GM19099 (cell line): ENCODE data around the gene PAX7.

Source experiments
- POLR2A ChIP-seq: IDR thresholded peaks from 3 replicates; pipeline ENCODE4 v1.6.1; 2011; ENCODE audit warnings: low read depth; ENCODE audit not compliant: insufficient read length; ENCODE audit errors: extremely low read depth

The PAX7 gene

DNA sequence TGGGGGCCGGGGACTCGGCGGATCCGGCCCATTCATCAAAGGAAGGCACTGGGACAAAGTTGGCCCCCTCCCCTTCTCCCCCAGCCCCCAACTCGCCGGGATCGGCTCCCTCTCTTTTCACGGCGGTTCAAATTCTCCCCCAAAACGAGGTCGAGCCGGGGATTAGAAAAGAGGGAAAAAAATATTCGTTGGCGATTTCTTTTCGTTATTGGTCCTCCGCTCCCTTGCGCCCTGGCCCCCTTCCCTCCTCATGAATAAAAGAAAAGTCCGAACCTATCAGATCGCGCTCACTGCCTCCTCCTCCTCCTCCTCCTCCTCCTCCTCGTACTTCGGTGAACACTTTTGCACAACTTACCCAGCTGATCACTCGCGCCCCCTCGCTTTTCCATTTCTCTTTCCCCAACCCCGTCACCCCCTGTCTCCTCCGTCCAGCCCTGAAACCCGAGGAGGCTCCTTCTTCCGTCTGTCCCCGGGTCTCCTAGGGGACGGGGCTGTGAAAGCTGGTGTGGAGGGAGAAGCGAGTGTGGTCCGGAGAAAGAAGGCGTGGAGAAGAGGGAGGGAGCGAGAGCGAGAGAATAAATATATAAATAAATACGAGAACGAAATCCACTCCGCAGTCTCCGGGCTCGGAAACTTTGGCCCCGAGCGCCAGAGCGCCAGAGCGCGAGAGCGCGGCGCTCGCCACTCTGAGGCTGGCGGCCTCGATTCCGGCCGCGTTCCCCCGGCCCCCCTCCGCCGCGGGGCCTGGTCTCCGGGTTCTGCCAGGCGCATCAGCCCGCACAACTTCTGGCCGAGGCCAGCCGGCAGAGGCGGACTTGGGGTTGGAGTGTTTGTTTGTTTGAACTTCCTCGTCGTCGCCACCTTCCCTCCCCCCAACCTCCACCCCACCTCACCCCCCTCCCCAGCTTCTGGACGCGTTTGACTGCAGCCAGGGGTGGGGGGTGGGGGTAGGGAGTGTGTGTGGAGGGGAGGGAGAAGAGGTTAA, at the start of gene PAX7:
PAX7 (plus strand) TSS at position 336 of the 985 bp plus-strand sequence. CDS start 758 bp downstream, outside the sequence.
- TF ChIP-seq POLR2A: no peak

GRCh38 chr1:18581420-18581880, 49.2 kb upstream of the PAX7 start:
- no peak for TF ChIP-seq POLR2A

- TF ChIP-seq POLR2A: no peak
Measured at GRCh38 chr1:18582890-18583289, 47.8 kb upstream of the PAX7 start.

DNA sequence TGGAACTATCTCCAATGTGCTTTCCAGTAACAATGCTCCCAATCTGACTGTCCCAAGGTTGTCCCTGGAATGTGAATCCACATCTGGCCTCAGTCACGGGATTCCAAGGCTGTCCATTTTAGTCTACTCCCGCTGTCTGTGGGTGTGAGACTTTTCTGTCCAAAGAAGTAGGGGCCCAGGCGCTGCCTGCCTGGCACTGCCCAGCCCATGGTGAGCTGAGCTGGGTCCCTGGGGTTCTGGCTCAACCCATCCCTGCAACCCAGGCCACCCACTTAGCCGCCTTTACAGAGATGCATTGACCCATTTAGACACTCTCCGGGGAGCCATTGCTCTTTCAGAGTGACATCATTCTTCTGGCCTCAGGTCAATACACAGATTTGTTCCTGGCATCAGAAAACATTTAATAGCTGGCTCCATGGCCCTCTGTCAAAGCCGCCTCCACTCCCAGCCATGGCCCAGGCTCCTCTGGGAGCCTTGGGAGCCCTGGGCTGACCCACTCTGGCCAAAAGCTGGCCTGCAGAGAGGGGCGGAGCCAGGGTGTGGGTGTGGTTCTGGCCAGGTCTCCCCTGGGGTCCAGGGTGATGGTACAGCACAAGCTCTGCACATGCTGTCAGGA, 47.2 kb upstream of the PAX7 start:
- TF ChIP-seq POLR2A: no peak

DNA sequence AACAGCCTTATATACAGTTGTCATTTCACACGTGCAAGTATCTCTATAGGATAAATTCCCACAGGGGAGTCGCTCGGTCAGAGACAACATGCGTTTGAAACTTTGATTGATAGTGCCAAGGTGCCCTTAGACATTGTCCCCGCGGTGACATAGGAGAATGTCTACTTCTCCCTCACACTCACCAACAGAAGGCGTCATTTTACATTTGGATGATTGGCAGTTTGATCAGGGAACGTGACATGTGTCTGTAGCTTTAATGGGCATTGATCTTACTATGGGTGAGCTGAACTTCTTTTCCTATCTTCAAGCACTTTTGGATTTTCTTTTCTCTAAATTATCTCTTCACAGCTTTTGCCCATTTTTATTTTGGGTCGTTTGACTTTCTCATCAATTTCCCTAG, 42.6 kb upstream of the PAX7 start:
- no peak for TF ChIP-seq POLR2A

GRCh38 chr1:18592368-18592767, 38.3 kb upstream of the PAX7 start:
- TF ChIP-seq POLR2A: no peak

GRCh38 chr1:18597160-18598042, 33.2 kb upstream of the PAX7 start:
- TF ChIP-seq POLR2A: no peak

DNA sequence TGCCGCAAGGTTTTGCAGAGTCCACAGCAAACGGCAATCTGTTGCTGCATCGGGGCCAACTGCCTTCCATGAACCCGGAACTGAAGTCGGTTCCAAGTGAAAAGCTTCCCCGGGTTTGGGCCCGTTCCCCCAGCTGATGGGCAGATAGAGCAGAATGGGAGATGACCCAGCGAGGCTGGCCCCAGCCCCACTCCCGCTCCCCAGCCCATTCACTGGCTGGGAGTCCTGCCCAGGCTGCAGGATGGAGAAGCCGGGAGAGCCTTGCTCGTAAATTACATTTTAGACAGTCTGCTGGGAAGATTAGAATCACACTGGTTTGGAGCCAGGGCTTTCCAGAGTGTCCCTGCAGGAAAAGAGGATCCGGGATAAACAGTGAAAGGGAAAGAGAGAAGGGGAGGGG, 31.6 kb upstream of the PAX7 start:
- no peak for TF ChIP-seq POLR2A

GRCh38 chr1:18599704-18600103, 30.9 kb upstream of the PAX7 start:
- no peak for TF ChIP-seq POLR2A

- no peak for TF ChIP-seq POLR2A
Measured at GRCh38 chr1:18602533-18603211, 28.0 kb upstream of the PAX7 start.

- no peak for TF ChIP-seq POLR2A
Measured at GRCh38 chr1:18603212-18603852, 27.3 kb upstream of the PAX7 start.

GRCh38 chr1:18606443-18607288, 24.0 kb upstream of the PAX7 start:
- no peak for TF ChIP-seq POLR2A

DNA sequence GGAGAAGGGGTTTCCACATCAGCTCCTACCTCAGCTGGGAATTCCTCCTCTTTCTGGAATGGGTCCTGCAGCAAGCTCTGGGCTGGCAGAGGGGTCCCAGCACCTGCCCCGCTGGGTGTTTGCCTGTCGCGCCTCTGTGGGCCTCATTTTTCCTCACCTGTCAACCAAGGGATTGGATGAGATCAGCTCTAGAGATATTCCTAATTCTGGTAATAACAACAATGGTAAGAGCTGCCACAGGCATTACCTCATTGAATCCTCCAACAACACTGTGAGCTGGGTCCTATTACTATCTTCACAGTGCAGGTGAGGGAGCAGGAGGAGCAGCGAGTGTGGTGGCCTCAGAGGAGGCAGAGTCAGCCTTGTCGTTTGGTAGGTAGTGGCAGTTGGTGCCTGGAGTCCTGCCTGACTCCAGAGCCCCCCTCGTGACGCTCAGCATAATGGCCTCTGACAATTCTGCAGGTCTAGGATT, 23.3 kb upstream of the PAX7 start:
- TF ChIP-seq POLR2A: no peak
